ENCODE results near the gene PEG3.

DNA sequence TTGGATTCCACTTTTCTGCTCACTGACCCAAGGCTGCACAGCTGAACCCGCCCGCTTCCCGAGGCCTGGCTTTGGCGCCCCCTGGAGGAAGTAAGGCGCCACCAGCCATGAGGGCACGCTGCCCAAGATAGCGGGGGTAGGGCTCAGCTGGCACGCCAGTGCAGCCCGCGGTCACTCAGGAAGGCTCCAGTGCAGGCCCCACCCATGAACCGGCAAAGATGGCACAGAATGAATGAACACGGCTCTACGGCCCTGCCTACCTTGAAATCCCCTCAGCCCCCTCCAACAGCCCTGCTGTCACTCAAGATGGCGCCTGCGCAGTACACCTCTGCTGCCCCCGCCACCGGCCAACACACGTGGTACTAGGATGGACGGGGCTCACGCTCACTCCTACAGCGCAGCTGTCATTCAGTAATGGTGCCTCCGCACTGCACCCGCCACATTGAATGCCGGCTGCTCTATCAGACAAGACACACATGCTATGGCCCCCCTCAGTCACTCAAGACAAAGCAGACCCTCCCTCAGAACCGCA, 3.0 kb downstream of the PEG3 start:
- TF ChIP-seq EP300 (IDR thresholded peaks at IDR 0.05) (no peak), CTCF (IDR thresholded peaks at IDR 0.05) (no peak), CEBPB (IDR thresholded peaks at IDR 0.05) (no peak), KDM1A (IDR thresholded peaks at IDR 0.05; ENCODE audit: low read depth) (no peak), MAZ (IDR thresholded peaks at IDR 0.05; ENCODE audit: borderline replicate concordance, low read depth, low read length) (no peak), ZFP36 (IDR thresholded peaks at IDR 0.05; ENCODE audit: borderline replicate concordance, partially characterized antibody) (no peak), POLR2A (IDR thresholded peaks at IDR 0.05; ENCODE audit: low read length) (no peak), MAFK (IDR thresholded peaks at IDR 0.05; ENCODE audit: partially characterized antibody) (no peak)
- TF ChIP-seq, protein P1, sequence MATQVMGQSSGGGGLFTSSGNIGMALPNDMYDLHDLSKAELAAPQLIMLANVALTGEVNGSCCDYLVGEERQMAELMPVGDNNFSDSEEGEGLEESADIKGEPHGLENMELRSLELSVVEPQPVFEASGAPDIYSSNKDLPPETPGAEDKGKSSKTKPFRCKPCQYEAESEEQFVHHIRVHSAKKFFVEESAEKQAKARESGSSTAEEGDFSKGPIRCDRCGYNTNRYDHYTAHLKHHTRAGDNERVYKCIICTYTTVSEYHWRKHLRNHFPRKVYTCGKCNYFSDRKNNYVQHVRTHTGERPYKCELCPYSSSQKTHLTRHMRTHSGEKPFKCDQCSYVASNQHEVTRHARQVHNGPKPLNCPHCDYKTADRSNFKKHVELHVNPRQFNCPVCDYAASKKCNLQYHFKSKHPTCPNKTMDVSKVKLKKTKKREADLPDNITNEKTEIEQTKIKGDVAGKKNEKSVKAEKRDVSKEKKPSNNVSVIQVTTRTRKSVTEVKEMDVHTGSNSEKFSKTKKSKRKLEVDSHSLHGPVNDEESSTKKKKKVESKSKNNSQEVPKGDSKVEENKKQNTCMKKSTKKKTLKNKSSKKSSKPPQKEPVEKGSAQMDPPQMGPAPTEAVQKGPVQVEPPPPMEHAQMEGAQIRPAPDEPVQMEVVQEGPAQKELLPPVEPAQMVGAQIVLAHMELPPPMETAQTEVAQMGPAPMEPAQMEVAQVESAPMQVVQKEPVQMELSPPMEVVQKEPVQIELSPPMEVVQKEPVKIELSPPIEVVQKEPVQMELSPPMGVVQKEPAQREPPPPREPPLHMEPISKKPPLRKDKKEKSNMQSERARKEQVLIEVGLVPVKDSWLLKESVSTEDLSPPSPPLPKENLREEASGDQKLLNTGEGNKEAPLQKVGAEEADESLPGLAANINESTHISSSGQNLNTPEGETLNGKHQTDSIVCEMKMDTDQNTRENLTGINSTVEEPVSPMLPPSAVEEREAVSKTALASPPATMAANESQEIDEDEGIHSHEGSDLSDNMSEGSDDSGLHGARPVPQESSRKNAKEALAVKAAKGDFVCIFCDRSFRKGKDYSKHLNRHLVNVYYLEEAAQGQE (IDR thresholded peaks at IDR 0.05), result no peak
